ENCODE measurements around the gene CNPY1.

DNA sequence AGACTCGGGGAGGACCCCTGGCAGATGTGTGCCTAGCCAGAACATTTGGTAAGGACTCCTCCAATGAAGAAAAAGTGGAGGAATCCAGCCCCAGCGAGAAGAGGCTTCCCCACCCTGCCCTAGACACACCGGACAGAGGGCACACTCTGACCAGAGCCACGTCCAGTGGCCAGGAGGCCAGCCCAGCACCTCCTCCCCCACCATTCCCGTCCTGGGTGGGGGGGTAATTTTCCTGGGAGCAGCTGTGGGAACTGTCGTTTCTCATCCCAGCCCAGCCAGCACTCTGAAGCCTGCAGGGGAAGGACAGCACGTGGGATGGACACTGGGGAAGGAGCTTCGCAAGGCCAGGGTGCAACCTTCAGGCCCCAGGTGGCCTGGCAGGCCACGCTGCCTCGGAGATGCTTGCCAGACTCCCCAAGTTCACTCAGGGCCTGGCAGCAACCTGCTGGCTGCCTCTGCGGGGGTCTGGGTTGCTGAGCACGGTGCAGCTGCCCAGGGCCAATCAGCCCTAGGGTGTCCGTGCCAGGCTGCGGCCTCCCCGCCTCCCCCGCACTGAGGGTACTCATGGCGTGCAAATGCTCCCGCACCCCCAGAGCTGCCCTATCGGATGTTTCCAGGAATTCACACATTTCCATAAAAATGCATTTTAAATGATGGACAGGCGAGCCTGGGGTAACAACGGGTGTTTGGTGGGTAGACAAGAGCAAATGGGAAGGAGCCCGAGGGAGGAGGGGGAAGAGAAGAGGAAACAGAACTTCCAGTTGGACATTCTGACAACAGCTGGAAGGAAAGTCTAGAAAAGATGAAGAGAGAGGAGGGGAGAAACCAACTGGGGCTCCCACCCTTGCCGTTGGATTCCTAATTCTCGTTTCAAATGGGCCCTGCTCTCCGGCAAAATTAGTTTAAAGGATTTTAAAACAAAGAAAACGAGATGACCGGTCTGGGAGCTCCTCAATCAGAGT lies 90.3 kb downstream of the CNPY1 start:
- TF ChIP-seq, protein P1, sequence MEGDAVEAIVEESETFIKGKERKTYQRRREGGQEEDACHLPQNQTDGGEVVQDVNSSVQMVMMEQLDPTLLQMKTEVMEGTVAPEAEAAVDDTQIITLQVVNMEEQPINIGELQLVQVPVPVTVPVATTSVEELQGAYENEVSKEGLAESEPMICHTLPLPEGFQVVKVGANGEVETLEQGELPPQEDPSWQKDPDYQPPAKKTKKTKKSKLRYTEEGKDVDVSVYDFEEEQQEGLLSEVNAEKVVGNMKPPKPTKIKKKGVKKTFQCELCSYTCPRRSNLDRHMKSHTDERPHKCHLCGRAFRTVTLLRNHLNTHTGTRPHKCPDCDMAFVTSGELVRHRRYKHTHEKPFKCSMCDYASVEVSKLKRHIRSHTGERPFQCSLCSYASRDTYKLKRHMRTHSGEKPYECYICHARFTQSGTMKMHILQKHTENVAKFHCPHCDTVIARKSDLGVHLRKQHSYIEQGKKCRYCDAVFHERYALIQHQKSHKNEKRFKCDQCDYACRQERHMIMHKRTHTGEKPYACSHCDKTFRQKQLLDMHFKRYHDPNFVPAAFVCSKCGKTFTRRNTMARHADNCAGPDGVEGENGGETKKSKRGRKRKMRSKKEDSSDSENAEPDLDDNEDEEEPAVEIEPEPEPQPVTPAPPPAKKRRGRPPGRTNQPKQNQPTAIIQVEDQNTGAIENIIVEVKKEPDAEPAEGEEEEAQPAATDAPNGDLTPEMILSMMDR (IDR thresholded peaks at IDR 0.05; ENCODE audit: insufficient read depth, low read depth, low read length) = no peak
- no peak for TF ChIP-seq EZH2 (IDR thresholded peaks at IDR 0.05; ENCODE audit: insufficient read depth, low read length)
